Measurements from ENCODE around the gene GKN1. TPM values are rescaled to one million over a fixed set of nuclear protein-coding genes. Genes with fewer than 3 reads are reported as not detected.

GKN1 gene
- total RNA-seq, 1 donor from 2014 or later, result not detected

DNA sequence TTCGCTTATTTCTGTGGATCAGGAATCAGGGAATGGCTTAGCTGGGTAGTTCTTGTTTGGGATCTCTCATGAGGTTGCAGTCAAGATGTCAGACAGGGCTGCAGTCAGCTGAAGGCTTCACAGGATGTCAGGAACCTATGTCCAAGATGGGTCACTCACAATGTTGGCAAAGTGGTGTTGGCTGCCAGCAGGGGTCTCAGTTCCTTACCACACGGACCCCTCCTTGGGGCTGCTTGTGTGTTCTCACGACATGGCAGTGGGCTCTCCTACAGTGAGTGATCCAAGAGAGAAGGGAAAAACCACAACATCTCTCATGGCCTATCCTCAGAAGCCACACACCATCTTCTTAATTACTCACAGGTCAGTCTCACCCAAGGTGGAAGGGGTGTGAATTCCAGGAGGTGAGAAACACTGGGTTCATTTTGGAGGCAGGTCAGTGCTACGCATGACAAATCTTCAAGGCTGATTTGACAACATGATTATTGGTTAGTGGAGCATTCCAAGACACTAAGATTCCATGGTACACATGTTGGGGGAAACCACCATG, 37.2 kb downstream of the GKN1 start:
- TF ChIP-seq, protein P1, sequence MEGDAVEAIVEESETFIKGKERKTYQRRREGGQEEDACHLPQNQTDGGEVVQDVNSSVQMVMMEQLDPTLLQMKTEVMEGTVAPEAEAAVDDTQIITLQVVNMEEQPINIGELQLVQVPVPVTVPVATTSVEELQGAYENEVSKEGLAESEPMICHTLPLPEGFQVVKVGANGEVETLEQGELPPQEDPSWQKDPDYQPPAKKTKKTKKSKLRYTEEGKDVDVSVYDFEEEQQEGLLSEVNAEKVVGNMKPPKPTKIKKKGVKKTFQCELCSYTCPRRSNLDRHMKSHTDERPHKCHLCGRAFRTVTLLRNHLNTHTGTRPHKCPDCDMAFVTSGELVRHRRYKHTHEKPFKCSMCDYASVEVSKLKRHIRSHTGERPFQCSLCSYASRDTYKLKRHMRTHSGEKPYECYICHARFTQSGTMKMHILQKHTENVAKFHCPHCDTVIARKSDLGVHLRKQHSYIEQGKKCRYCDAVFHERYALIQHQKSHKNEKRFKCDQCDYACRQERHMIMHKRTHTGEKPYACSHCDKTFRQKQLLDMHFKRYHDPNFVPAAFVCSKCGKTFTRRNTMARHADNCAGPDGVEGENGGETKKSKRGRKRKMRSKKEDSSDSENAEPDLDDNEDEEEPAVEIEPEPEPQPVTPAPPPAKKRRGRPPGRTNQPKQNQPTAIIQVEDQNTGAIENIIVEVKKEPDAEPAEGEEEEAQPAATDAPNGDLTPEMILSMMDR (IDR thresholded peaks at IDR 0.05; ENCODE audit: unreplicated experiment), result peak; percentile 24
- H3K4me3 Mint-ChIP-seq (ENCODE audit: low read depth), result peak overlapping the region; percentile 96
- no peaks in the 10 kb centered on the region for H3K9me3 Mint-ChIP-seq (ENCODE audit: low read depth)
- DNase-seq (ENCODE audit: low spot score, unreplicated experiment), result no peak
- H3K27me3 Mint-ChIP-seq, result peaks cover 30% of the 10 kb centered on the region
- H3K36me3 Mint-ChIP-seq (ENCODE audit: insufficient read depth), result no peaks in the 10 kb centered on the region
- H3K27ac Mint-ChIP-seq, result no peak overlapping the region
- peaks cover 13% of the 10 kb centered on the region for H3K4me1 Mint-ChIP-seq (ENCODE audit: low read depth)

DNA sequence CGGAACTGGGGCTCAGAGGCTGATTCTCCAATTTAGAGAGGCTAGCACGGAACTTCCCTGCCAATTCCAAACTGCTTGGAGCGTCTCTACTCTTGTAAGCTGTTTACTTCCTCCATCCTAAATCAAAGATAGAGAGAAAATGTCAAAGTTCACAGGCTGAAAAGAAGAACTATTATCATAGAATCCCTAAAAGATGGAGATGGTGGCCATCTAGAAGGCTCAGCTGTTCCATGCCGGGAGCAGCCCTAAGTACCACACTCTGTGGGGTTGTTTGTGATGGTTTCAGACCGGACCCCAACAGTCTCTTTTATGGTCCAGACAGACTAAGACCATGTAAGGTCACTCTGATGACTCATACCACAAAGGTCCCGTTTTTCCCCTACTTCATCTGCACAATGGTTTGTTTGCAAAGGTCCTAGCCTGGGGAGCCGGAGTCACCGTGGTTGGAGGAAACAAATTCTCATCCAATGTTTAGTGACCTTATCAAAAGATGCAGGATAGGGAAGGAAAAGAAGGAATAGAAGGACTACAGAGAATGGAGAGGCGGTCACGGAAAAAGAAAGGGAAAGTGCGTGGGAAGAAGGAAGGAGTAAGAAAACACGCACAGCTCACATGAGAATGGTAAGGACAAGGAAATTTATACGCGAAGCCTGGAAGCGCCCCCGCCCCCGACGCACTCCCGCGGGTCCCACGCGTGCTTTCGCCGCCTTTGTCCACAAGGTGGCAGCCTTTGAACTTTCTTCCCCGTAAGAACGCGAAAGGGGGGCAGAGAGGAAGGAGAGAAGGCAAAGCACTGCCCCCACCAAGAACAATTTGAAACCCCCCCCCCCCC, 38.1 kb downstream of the GKN1 start:
- Mint-ChIP-seq H3K36me3 (ENCODE audit: insufficient read depth) (no peaks in the 10 kb centered on the region), H3K9me3 (ENCODE audit: low read depth) (no peaks in the 10 kb centered on the region), H3K27ac (peak overlapping the region; percentile 0), H3K27me3 (peaks cover 30% of the 10 kb centered on the region), H3K4me3 (ENCODE audit: low read depth) (peak overlapping the region; percentile 96), H3K4me1 (ENCODE audit: low read depth) (peaks cover 13% of the 10 kb centered on the region)
- TF ChIP-seq, protein P1 (IDR thresholded peaks at IDR 0.05; ENCODE audit: unreplicated experiment), result peak; percentile 88
- peak; percentile 57 for DNase-seq (ENCODE audit: low spot score, unreplicated experiment)

DNA sequence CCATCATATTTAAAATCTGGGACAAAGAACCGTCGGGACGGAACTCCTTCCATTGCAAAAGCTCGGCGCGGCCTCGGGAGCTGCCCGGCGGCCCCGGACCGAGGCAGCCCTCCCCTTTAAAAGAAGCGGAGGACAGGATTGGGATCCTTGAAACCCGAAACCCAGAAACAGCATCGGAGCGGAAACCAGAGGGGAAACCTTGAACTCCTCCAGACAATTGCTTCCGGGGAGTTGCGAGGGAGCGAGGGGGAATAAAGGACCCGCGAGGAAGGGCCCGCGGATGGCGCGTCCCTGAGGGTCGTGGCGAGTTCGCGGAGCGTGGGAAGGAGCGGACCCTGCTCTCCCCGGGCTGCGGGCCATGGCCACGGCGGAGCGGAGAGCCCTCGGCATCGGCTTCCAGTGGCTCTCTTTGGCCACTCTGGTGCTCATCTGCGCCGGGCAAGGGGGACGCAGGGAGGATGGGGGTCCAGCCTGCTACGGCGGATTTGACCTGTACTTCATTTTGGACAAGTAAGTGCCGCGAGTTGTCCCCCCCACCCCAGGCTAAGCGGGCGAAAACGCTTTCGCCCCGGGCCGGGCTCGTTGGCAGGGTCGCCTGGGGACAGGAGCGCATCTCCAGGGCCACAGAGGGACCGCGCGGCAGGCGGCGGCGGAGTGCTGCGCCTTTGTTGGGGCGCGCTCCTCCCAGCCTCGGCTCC, 38.9 kb downstream of the GKN1 start, which contains the start of gene ANTXR1:
ANTXR1 (plus strand) TSS at position 38 of the 698 bp plus-strand sequence; CDS start at position 359, 321 bp downstream.
- DNase-seq (ENCODE audit: low spot score, unreplicated experiment), result peak; percentile 34
- Mint-ChIP-seq H3K4me1 (ENCODE audit: low read depth) (peaks cover 13% of the 10 kb centered on the region), H3K27ac (peak within 1 kb of the TSS; percentile 91), H3K36me3 (ENCODE audit: insufficient read depth) (no peaks in the 10 kb centered on the region), H3K27me3 (peaks cover 30% of the 10 kb centered on the region), H3K4me3 (ENCODE audit: low read depth) (peak within 1 kb of the TSS; percentile 96), H3K9me3 (ENCODE audit: low read depth) (no peaks in the 10 kb centered on the region)
- TF ChIP-seq, protein P1 (IDR thresholded peaks at IDR 0.05; ENCODE audit: unreplicated experiment), result peak; percentile 25

DNA sequence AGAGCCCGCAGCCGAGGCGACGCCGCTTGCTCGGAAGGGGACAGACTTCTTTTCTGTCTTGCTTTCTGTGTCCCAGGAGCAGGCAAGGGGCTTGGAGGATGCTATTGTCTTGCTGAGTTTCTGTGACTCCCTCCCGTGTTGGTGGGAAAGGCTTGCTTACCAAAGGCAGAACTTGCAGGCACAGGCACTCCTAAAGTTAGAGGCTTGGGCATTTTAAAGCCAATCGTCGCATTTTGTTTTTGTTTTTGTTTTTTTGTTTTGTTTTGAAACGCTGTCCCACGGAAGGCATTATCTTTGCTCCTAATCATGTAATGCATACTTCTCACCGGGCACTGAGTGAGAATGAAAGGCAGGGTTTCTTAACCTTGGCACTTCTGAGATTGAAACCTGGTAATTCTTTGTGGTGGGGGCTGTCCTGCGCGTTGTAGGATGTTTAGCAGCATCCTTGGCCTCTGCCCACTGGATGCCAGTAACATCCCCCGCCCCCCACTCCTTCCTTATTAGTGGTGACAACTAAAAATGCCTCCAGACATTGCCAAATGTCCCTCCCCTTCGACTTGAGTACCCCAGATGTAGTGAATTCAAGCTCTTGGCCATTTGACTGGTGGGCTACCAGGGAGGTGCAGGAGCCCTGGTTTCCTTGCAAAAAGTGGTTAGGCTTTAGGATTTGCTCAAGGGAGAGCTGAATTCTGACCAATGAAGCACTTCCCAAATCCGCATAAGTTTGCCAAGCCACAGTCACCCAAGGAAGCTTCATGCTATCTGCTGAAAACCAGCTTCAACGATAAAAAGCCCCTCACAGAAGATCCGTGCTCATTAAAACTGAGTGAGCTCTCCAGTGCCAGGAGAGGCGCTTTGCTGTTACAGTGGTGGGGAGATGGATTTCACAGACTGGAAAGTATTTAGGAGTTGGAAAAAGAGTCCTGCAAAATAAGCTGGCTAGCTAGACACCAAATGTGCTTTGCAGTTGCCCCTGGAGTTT, 39.7 kb downstream of the GKN1 start:
- Mint-ChIP-seq H3K27ac (peak overlapping the region; percentile 67), H3K36me3 (ENCODE audit: insufficient read depth) (no peaks in the 10 kb centered on the region), H3K4me3 (ENCODE audit: low read depth) (peak overlapping the region; percentile 96), H3K9me3 (ENCODE audit: low read depth) (no peaks in the 10 kb centered on the region), H3K4me1 (ENCODE audit: low read depth) (peaks cover 13% of the 10 kb centered on the region), H3K27me3 (peaks cover 30% of the 10 kb centered on the region)
- no peak for DNase-seq (ENCODE audit: low spot score, unreplicated experiment)
- TF ChIP-seq, protein P1 (IDR thresholded peaks at IDR 0.05; ENCODE audit: unreplicated experiment), result no peak

All from progenitor cell of endocrine pancreas (in vitro differentiated cells).